IPS-NIHi11 (cell line): ENCODE data around the gene NR2F2.

Experiments used
- DNase-seq: peaks from one replicate; pipeline ENCODE4 v3.0.0; 2012; ENCODE audit warnings: mixed read lengths, low spot score

Gene NR2F2

GRCh38 chr15:96343113-96344059, 12.9 kb downstream of the NR2F2 start:
- DNase-seq, result no peak

GRCh38 chr15:96344060-96344705, 13.7 kb downstream of the NR2F2 start:
- no peak for DNase-seq

GRCh38 chr15:96344706-96345559, 14.4 kb downstream of the NR2F2 start:
- no peak for DNase-seq

GRCh38 chr15:96345560-96346399, 15.3 kb downstream of the NR2F2 start:
- no peak for DNase-seq

- DNase-seq, result no peak
Measured at GRCh38 chr15:96346409-96346970, 16.0 kb downstream of the NR2F2 start.

GRCh38 chr15:96347181-96348111, 16.9 kb downstream of the NR2F2 start:
- no peak for DNase-seq

GRCh38 chr15:96348112-96349027, 17.9 kb downstream of the NR2F2 start:
- DNase-seq, result no peak

- DNase-seq, result no peak
Measured at GRCh38 chr15:96349034-96349856, 18.7 kb downstream of the NR2F2 start.

GRCh38 chr15:96349857-96350720, 19.6 kb downstream of the NR2F2 start:
- DNase-seq, result no peak

- DNase-seq, result no peak
Measured at GRCh38 chr15:96350934-96351724, 20.6 kb downstream of the NR2F2 start.

GRCh38 chr15:96351761-96352603, 21.5 kb downstream of the NR2F2 start:
- DNase-seq, result no peak

GRCh38 chr15:96352604-96353405, 22.3 kb downstream of the NR2F2 start:
- DNase-seq, result no peak

GRCh38 chr15:96353416-96353929, 23.0 kb downstream of the NR2F2 start:
- no peak for DNase-seq
